Esophagus muscularis mucosa (tissue), 3 donors: Measurements from ENCODE around the gene GNL2.
"Not testable (repeated sequence)": the region's sequence is repeated elsewhere in the genome, so short reads cannot be mapped to it uniquely, and the experiment has no call there.

Experiments used
- EP300 ChIP-seq: sonication (generic); formaldehyde crosslinking; IDR thresholded peaks from one replicate; pipeline ENCODE4 v1.6.1; 2017; ENCODE audit warnings: antibody characterized with exemption
- POLR2AphosphoS5 ChIP-seq, 2 donors: sonication (generic); formaldehyde crosslinking; IDR thresholded peaks; one replicate each; pipeline ENCODE4 v1.6.1; 2017; ENCODE audit warnings: antibody characterized with exemption in 2 of 2

DNA sequence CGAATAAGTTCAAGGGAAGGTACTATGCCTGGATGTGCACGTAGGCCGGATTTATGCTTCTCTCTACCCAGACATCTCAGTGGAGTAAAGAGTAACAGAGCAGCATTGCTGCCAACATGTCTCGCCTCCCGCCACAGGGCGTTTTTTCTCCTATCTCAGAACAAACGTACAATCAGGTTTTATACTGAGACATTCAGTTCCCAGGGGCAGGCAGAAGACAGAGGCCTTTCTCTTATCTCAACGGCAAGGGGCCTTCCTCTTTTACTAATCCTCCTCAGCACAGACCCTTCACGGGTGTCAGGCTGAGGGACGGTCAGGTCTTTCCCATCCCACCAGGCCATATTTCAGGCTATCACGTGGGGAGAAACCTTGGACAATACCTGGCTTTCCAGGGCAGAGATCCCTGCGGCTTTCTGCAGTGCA, 35.8 kb downstream of the GNL2 start:
- TF ChIP-seq EP300; POLR2AphosphoS5 (IDR thresholded peaks at IDR 0.05): not testable (repeated sequence)
